ENCODE measurements around the gene MRPL58.
"Not testable (repeated sequence)": the region's sequence is repeated elsewhere in the genome, so short reads cannot be mapped to it uniquely, and the experiment has no call there.

MRPL58 gene

GRCh38 chr17:74975943-74976342 is 36.5 kb upstream of the MRPL58 start:
- H3K4me1 ChIP-seq (ENCODE audit: control insufficient read depth, insufficient read depth, low read length), result peaks cover 20% of the 10 kb centered on the region
- H3K4me3 ChIP-seq (ENCODE audit: low read length), result no peak overlapping the region
- H3K27me3 ChIP-seq (ENCODE audit: control insufficient read depth, insufficient read depth, low read length), result peaks cover 4% of the 10 kb centered on the region

GRCh38 chr17:74977802-74978201 is 34.7 kb upstream of the MRPL58 start:
- H3K36me3 ChIP-seq (ENCODE audit: control insufficient read depth, insufficient read depth, low read length), result no peaks in the 10 kb centered on the region
- H3K4me3 ChIP-seq (ENCODE audit: low read length), result no peak overlapping the region
- peaks cover 27% of the 10 kb centered on the region for H3K4me1 ChIP-seq (ENCODE audit: control insufficient read depth, insufficient read depth, low read length)
- no peaks in the 10 kb centered on the region for H3K9me3 ChIP-seq (ENCODE audit: control insufficient read depth, low read length)
- no peaks in the 10 kb centered on the region for H3K27me3 ChIP-seq (ENCODE audit: control insufficient read depth, insufficient read depth, low read length)
- no peak overlapping the region for H3K9ac ChIP-seq (ENCODE audit: low read length)

More at GRCh38 chr17:74975943-74976342, 36.5 kb upstream of the MRPL58 start:
- no peak overlapping the region for H3K9ac ChIP-seq (ENCODE audit: low read length)
- no peaks in the 10 kb centered on the region for H3K36me3 ChIP-seq (ENCODE audit: control insufficient read depth, insufficient read depth, low read length)
- no peaks in the 10 kb centered on the region for H3K9me3 ChIP-seq (ENCODE audit: control insufficient read depth, low read length)

GRCh38 chr17:74978240-74978639 is 34.2 kb upstream of the MRPL58 start:
- peaks cover 22% of the 10 kb centered on the region for H3K4me1 ChIP-seq (ENCODE audit: control insufficient read depth, insufficient read depth, low read length)
- no peaks in the 10 kb centered on the region for H3K27me3 ChIP-seq (ENCODE audit: control insufficient read depth, insufficient read depth, low read length)
- no peak overlapping the region for H3K9ac ChIP-seq (ENCODE audit: low read length)

GRCh38 chr17:74979408-74980146 is 32.9 kb upstream of the MRPL58 start:
- no peak overlapping the region for H3K9ac ChIP-seq (ENCODE audit: low read length)
- H3K4me3 ChIP-seq (ENCODE audit: low read length), result no peak overlapping the region
- H3K36me3 ChIP-seq (ENCODE audit: control insufficient read depth, insufficient read depth, low read length), result no peaks in the 10 kb centered on the region
- H3K9me3 ChIP-seq (ENCODE audit: control insufficient read depth, low read length), result no peaks in the 10 kb centered on the region
- peaks cover 21% of the 10 kb centered on the region for H3K4me1 ChIP-seq (ENCODE audit: control insufficient read depth, insufficient read depth, low read length)
- no peaks in the 10 kb centered on the region for H3K27me3 ChIP-seq (ENCODE audit: control insufficient read depth, insufficient read depth, low read length)

More at GRCh38 chr17:74978240-74978639, 34.2 kb upstream of the MRPL58 start:
- Histone ChIP-seq H3K36me3 (ENCODE audit: control insufficient read depth, insufficient read depth, low read length) (no peaks in the 10 kb centered on the region), H3K9me3 (ENCODE audit: control insufficient read depth, low read length) (no peaks in the 10 kb centered on the region), H3K4me3 (ENCODE audit: low read length) (no peak overlapping the region)

- no peaks in the 10 kb centered on the region for H3K36me3 ChIP-seq (ENCODE audit: control insufficient read depth, insufficient read depth, low read length)
- H3K4me3 ChIP-seq (ENCODE audit: low read length), result peak overlapping the region; percentile 77
- H3K27me3 ChIP-seq (ENCODE audit: control insufficient read depth, insufficient read depth, low read length), result no peaks in the 10 kb centered on the region
- H3K9ac ChIP-seq (ENCODE audit: low read length), result peak overlapping the region; percentile 79
- H3K4me1 ChIP-seq (ENCODE audit: control insufficient read depth, insufficient read depth, low read length), result peaks cover 25% of the 10 kb centered on the region
- no peaks in the 10 kb centered on the region for H3K9me3 ChIP-seq (ENCODE audit: control insufficient read depth, low read length)
Observed at GRCh38 chr17:74981318-74981978, 31.0 kb upstream of the MRPL58 start.

GRCh38 chr17:74981979-74982662 is 30.3 kb upstream of the MRPL58 start:
- Histone ChIP-seq H3K27me3 (ENCODE audit: control insufficient read depth, insufficient read depth, low read length) (no peaks in the 10 kb centered on the region), H3K4me1 (ENCODE audit: control insufficient read depth, insufficient read depth, low read length) (peaks cover 29% of the 10 kb centered on the region), H3K36me3 (ENCODE audit: control insufficient read depth, insufficient read depth, low read length) (no peaks in the 10 kb centered on the region), H3K9me3 (ENCODE audit: control insufficient read depth, low read length) (no peaks in the 10 kb centered on the region), H3K9ac (ENCODE audit: low read length) (peak overlapping the region; percentile 79), H3K4me3 (ENCODE audit: low read length) (peak overlapping the region; percentile 77)

- H3K4me1 ChIP-seq (ENCODE audit: control insufficient read depth, insufficient read depth, low read length), result peaks cover 32% of the 10 kb centered on the region
- H3K9me3 ChIP-seq (ENCODE audit: control insufficient read depth, low read length); H3K36me3 ChIP-seq (ENCODE audit: control insufficient read depth, insufficient read depth, low read length); H3K27me3 ChIP-seq (ENCODE audit: control insufficient read depth, insufficient read depth, low read length): not testable (repeated sequence)
- peak overlapping the region; percentile 79 for H3K9ac ChIP-seq (ENCODE audit: low read length)
- peak overlapping the region; percentile 77 for H3K4me3 ChIP-seq (ENCODE audit: low read length)
Observed at GRCh38 chr17:74982663-74983313, 29.7 kb upstream of the MRPL58 start.

GRCh38 chr17:74986206-74986576 is 26.3 kb upstream of the MRPL58 start:
- peaks cover 51% of the 10 kb centered on the region for H3K4me1 ChIP-seq (ENCODE audit: control insufficient read depth, insufficient read depth, low read length)
- H3K36me3 ChIP-seq (ENCODE audit: control insufficient read depth, insufficient read depth, low read length), result no peaks in the 10 kb centered on the region
- no peak overlapping the region for H3K9ac ChIP-seq (ENCODE audit: low read length)
- H3K9me3 ChIP-seq (ENCODE audit: control insufficient read depth, low read length), result no peaks in the 10 kb centered on the region
- no peak overlapping the region for H3K4me3 ChIP-seq (ENCODE audit: low read length)
- H3K27me3 ChIP-seq (ENCODE audit: control insufficient read depth, insufficient read depth, low read length), result no peaks in the 10 kb centered on the region

- Histone ChIP-seq H3K36me3 (ENCODE audit: control insufficient read depth, insufficient read depth, low read length) (no peaks in the 10 kb centered on the region), H3K9ac (ENCODE audit: low read length) (peak within 1 kb of the TSS; percentile 89), H3K4me1 (ENCODE audit: control insufficient read depth, insufficient read depth, low read length) (peaks cover 50% of the 10 kb centered on the region), H3K9me3 (ENCODE audit: control insufficient read depth, low read length) (no peaks in the 10 kb centered on the region), H3K4me3 (ENCODE audit: low read length) (peak within 1 kb of the TSS; percentile 91), H3K27me3 (ENCODE audit: control insufficient read depth, insufficient read depth, low read length) (no peaks in the 10 kb centered on the region)
Observed at GRCh38 chr17:74987418-74987908, 25.0 kb upstream of the MRPL58 start, which contains the start of gene CDR2L. CDR2L (plus strand) TSS chr17:74987632; CDS start chr17:74988044, 412 bp downstream.

- H3K36me3 ChIP-seq (ENCODE audit: control insufficient read depth, insufficient read depth, low read length), result no peaks in the 10 kb centered on the region
- H3K9me3 ChIP-seq (ENCODE audit: control insufficient read depth, low read length), result no peaks in the 10 kb centered on the region
- H3K4me3 ChIP-seq (ENCODE audit: low read length), result peak overlapping the region; percentile 91
- H3K9ac ChIP-seq (ENCODE audit: low read length), result peak overlapping the region; percentile 89
- H3K4me1 ChIP-seq (ENCODE audit: control insufficient read depth, insufficient read depth, low read length), result peaks cover 53% of the 10 kb centered on the region
- no peaks in the 10 kb centered on the region for H3K27me3 ChIP-seq (ENCODE audit: control insufficient read depth, insufficient read depth, low read length)
Observed at GRCh38 chr17:74987909-74988711, 24.4 kb upstream of the MRPL58 start.

GRCh38 chr17:74990581-74991105 is 21.8 kb upstream of the MRPL58 start:
- H3K4me1 ChIP-seq (ENCODE audit: control insufficient read depth, insufficient read depth, low read length), result peaks cover 49% of the 10 kb centered on the region
- H3K9ac ChIP-seq (ENCODE audit: low read length), result no peak overlapping the region
- no peaks in the 10 kb centered on the region for H3K9me3 ChIP-seq (ENCODE audit: control insufficient read depth, low read length)
- no peak overlapping the region for H3K4me3 ChIP-seq (ENCODE audit: low read length)
- H3K36me3 ChIP-seq (ENCODE audit: control insufficient read depth, insufficient read depth, low read length), result no peaks in the 10 kb centered on the region
- H3K27me3 ChIP-seq (ENCODE audit: control insufficient read depth, insufficient read depth, low read length), result no peaks in the 10 kb centered on the region
